NCI-H1048 (cell line): ENCODE measurements around the gene GRK5.

Experiments
- DNase-seq: peaks from one replicate; lab custom pipeline; 2025; lab: John Stamatoyannopoulos, UW

GRK5 gene

DNA sequence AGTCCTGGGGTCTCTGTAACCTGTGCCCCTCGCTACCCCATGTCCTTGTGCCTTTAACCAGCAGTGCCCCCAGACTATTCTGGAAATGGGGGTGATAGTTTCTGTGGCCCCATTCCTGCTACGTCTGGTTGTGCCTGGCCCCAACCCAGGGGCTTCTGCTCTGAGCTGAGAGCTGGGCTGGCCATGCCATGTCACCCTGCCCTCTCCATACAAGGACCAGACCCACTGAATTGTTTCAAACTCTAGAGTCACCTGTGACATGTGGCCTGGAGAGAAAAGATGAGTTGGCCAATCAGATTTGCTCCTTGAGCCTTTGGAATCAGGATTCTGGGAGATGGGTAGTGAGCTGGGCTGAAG, 108.6 kb downstream of the GRK5 start:
- DNase-seq: no peak

DNA sequence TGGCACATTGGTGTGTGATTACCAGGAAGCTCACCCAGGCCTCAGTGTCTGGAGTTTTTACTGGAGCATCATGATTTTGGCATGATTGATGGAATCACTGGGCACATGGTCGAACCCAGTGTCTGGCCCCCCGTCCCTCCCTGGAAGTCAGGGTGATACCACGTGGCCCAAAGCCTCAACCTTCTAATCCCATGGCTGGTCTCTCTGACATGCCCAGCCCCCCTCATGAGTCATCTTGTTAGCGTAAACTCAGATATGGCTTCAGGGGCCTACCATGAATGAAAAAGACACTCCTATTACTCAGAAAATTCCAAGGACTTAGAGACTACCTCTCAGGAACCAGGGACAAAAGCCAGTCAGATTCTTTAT, 109.3 kb downstream of the GRK5 start:
- no peak for DNase-seq

DNA sequence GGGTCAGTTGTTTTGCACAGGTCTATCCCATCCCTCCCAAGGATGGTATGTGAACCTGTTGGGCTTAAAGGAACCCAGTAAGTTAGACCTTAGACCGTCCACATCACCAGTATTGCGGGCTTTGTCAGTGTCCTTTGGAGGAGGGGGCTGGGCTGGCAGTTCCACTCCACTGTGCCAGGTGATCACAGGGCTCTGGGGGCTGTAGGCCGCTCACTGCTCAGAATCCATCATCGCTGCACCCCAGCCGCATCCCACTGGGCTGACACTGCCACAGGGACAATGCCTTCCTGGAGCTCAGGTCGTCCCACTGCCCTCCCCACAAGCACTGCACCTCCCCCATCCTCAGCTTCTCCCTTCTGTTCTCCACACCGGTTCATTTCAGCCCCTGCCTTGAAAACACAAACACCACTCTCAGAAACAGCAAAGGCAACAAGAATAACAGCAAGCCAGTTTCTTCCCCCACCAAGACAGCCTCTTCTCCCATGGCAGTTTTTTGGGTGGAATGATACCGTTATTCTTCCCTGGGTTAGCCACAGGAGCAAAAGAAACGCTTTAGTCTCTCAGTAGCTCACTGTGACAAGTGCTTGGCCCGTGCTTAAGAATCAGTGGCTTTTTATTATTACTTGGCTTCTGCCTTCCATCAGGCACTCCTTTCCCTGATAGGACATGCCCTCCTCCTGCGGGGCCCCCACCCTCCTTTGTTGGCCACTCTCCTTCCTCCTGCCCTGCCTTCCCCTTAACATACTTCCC, 111.2 kb downstream of the GRK5 start:
- no peak for DNase-seq

DNA sequence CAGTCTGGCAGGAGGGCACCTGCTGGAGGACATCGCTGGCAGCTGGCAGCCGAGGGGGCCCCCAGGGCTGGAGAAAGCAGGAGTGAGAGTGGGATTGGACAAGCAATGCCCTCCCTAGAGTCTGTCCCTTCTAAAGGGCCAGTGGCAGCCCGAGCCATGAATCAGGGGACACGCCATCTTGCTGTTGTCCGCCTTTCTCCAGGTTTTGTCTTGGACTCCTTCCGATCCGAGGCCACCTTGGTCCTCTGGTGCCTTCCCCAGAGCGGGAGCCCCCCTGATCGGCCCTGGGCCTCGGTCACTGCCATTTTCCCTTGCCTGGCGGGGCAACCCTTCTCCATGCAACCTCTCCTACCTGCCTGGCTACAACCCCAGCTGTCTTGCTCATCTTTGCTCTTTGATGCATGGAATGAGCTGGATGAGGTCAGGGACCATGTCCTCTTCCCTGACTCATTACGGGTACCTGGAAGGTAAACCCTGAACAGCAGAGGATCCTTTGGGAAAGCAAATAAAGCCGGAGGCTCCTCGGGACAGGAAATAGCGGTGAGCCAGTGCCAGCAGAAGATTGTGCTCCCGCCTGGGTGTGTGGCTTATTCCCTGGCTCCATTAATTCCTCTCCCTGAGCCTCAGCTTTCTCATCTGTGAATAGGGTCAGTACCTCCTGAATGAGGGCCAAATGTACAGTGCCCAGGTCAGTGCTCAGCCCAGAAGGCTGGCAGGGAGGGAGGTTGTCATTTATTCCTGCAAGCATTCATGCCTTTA, 112.0 kb downstream of the GRK5 start:
- DNase-seq: no peak

DNA sequence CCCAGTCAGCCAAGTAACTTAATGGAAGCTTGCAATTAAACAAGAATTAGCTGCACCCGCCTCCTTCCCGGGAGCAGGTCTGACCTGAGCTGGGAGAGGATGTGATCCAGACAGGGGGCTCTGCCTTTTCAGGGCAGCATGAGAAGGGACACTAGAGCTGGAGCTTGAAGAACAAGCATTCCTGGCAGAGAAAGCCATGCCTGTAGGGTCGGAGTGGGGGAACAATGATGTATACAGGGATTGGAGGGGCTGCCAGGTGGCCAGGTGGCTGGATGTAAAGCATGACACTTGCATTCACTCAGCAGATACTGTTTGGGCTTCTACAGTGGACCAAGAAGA, 112.5 kb downstream of the GRK5 start:
- no peak for DNase-seq

DNA sequence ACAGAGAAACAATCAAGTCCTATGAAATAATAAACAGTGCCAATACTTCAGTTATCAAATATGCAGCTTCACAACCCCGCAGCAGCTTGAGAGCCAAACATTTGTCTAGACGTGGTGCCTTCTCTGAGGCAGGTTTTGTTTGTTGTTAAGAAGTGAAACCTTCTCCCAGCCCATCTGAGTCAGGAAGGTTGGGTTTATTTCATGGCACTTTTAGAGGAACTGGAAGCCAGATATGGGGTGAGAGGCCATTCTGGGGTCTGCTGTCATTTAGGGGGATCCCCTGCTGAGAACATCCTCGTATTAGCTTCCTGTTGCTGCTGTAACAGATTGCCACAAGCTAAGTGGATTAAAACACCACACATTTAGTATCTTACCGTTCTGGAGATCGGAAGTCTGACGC, 113.6 kb downstream of the GRK5 start:
- no peak for DNase-seq

DNA sequence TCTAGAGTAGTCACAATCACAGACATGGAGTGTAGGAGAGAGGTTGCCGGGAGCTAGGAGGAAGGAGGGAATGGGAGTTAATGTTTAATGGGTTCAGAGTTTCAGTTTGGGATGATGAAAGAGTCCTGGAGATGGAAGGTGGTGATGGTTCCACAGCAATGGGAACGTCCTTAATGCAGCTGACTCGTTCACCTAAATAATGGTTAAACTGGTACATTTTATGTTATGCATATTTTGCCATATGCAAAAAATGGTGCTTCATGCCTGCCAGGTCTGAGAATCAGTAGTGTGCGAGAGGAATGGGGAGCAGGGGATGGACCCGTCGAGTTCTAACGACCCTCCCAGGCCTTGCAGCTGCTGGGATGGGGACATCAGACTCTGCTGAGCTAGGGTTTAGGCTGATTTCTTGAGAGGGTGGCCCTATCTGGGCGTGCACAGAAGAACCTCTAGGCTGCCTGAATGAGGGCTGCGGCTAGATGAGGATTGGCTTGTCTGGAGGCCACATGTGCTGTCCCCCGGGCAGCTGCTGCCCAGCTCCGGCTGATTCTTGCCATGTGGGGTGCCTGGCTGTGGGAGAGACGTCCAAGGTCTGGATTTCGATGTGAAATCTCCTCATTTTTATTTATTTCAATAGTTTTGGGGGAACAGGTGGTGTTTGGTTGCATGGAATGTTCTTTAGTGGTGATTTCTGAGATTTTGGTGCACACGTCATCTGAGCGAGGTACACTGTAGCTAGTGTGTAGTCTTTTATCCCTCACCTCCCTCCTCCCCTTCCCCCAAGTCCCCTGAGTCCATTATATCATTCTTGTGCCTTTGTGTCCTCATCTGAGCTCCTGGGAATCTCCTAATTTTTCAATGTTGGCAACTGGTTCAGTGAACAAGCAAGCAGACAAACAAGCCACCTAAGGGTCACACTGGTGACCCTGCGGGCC, 116.0 kb downstream of the GRK5 start:
- DNase-seq: no peak

DNA sequence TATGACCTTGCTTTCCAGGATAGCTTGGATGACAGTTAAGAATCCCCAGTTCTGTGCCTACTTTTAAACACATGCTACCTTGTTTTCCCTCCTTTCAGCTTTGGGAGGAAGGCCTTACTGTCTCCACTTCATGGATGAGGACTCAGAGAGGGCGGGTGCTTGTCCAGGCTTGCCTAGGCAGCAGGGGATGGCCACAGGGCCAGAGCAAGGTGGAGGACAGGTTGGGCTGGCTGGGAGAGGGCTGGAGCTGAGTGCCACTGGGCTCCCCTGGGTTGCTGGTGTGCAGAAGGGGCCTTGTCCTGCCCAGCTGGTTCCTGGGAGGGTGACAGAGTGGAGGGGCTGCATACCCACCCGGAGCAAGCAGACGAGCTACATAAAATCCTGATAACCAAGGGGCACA, 117.8 kb downstream of the GRK5 start:
- DNase-seq: no peak

DNA sequence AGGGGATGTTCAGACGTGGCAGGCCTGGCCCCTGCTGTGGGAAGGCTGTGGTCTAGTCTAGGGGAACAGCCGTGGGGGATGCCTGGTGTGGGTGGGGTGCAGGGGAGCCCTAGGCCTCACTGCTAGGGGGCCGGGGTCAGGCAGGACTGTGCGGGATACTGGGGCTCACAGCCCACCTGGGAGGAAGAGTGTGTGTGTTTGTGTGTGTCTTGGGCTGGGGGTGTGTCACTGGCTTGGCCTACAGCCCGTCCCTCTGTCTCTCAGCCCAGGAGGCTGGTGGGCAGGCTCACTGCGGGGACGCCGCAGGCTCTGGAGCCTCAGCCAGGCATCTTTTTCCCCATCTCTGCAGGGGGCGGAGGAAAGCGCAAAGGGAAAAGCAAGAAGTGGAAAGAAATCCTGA, 118.8 kb downstream of the GRK5 start:
- no peak for DNase-seq

DNA sequence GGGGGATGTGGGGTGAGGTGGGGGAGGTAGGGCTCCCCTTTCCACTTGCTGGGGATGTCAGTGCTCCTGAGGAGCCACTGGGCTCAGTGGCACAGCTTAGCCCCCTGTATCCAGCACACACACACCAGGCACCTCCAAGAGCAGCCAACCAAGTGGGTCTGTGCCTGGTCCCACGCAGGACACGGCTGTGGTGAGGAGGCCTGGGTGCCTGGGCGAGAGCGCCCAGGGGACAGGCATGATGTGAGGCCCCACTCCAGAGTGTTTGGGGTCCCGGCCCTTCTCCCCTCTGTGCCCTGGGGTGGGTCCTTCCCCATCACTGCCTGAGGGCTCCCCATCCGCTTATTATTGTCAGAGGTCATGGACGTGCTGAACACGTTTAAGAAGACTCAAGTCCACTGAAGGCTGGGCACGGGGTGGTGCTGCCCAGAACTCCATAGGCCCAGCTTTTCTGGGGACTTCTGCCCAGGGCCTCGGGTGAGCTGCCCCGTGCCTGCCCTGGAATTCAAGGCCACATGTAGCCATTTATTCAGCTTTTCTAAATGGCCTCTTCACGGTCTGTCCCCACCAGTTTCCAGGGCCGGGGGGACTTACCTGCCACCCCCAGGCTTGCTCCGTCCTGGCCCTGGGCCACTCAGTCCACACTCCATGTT, 119.8 kb downstream of the GRK5 start:
- DNase-seq: no peak

DNA sequence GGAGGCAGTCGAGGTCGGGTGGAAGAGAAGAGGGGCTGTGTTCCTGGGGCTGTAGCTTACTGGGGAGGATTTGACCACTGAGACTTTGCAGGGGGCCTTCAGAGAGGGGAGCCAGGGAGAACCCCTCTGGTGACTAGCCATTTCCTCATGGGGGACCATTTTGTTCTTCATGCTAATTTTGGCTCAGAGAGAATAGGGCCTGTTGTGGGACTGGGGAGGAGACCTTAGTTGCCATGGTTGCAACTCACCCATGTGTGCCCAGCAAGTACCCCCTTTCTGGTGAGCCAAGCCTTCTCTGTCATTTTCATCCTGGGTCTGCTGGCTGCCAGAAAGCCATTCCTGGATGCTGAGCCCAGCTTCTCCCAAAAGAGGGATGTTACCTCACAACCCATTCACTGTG, 120.9 kb downstream of the GRK5 start:
- DNase-seq: no peak

DNA sequence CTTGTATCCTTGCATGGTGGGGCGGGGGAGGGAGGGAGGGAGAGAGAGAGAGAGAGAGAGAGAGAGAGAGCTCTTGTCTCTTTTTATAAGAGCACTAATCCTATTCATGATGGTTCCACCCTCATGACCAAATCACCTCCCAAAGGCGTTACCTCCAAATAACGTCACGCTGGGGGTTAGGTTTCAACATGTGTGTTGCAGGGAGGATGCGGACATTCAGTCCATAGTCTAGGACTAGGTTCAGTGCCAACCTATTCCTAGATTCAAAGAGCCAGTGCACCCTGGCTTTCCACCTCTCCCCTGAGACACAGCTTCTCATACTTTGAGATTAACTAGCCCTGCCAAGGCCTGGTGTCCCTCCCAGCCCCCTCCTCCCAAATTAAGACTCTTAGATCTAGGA, 123.0 kb downstream of the GRK5 start:
- DNase-seq: no peak

DNA sequence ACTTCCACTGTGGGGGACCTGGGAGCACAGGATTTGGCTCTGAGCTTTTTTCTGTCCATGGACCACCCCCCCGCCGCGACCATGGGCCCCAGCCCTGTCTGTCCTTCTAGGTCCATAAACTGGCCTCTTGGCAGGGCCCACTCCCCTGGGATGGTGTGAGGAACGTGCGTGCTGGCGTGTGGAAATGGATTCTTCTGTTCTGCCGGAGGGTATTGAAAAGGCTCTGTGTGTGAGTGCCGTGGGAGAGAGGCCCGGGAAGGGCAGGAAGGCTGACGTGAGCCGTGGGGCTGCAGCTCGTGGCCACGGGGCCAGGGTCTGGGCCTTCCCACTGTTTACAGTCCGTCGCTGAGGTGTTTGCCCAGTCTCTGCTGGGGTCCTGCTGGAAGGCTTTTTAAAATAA, 123.7 kb downstream of the GRK5 start:
- no peak for DNase-seq

DNA sequence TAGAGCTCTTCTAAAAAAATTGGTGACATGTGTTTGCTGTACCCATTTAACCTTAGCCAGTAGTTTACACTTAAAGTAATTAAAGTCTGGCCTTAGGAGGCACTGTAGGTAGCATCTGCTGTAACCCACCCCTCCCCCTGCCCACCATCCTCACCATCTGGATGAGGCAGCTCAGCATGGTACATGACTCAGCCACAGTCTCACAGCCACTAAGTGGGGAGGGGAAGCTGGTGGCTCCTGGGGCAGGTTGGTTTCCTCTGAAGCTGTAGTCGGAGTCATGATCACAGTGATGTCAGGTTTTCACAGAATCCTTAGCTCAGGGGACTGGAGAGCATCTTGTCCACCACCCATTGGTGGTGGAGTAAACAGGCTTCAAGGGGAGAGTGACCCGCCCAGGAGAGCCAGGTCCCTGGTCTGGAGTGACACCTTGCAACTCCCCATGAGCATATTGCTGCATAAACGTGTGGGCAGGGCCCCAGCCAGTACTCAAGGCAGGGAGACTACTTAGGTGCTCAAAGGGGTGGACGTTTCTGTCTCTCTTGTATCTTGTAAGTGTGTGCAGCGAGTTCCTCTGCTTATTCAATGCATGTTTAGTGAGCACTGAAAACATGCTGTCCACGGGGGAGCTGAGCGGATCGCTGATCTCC, 125.9 kb downstream of the GRK5 start:
- DNase-seq: no peak

DNA sequence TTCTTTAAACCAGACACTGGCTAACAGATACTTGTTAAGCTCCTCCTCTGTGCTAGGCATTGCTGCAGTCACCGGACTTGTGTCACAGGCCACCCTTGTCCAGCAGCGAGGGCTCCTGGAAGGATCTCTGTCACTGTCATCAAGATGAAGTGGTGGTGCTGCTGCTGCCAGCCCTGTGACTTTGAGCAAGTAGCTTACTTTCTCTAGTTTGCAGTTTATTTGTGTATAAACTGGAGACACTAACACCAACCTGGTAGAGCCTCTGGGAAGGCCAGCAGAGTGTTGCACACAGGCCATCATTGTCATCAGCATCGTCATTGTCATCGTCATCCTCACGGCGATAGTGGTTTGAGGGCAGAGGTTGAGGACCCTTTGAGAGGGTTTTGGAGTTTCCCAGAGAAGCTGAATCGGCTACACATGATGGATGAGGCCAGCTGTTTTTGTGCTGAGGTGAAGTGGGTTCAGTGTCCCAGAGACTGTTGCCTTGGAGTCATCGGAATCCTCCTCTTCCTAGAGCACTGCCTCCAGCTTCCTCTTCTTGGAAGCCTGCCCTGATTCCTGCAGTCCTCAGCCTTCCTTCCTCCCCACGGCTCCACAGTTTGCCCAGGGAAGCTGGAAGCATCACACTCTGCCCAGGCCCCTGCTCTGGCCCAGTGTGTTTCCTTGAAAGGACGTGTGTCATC, 128.4 kb downstream of the GRK5 start:
- no peak for DNase-seq

DNA sequence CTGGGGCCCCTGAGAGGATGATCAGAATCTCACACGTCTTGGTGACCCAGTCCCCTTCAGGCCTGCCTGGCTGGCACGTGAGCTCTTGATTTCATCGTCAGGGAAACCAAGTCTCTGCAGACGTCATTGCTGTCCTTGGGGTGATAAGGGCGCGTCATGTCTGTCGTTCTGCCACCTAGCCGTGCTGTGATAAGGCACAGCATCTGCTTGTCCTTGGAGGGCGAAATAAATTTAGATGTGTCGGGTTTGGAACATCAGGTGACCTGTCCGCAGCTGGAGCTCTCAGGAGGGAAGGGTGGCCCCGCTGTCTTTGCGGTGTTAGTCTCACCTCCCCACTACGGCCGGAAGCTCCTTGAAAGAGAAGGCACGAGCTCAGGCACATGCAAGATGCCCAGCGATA, 129.2 kb downstream of the GRK5 start:
- no peak for DNase-seq

DNA sequence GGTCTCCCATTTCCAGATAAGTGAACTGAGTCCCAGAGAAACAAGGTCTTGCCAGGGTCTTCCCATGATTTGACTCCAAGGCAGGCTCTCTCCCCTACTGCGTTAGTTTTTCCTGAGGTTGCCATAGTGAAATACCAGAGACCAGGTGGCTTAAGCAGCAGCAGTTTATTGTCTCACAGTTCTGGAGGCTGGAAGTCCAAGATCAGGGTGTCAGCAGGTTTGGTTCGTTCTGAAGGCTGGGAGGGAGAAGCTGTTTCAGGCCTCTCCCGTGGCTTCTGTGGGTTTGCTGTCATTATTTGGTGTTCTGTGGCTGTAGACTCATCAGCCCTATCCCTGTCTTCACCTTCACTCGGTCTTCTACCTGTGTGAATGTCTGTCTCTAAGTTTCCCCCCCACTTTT, 129.9 kb downstream of the GRK5 start:
- no peak for DNase-seq

DNA sequence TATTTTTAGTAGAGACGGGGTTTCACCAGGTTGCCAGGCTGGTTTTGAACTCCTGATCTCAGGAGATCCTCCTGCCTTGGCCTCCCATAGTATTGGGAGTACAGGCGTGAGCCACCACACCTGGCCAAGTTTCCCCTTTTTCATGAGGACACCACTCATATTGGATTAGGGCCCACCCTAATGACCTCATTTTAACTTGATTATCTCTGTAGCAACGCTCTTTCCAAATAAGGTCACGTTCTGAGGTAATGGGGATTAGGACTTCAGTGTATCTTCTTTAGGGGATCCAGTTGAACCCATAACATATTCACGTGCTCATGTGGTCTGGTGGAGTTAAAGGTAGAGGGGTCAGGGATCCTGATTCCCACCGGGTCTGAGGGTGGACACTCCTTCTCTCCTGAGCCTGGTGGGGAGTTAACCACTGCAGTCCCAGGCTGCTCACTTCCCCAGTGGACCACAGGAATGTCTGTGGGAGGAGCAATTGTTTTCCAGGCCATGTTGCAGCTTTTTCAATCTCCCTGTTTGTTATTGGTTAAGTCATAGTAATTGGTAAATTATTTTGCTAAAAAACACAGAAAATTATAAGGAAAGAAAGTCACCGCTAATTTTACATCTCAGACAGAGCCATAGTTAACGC, 130.5 kb downstream of the GRK5 start:
- DNase-seq: no peak

DNA sequence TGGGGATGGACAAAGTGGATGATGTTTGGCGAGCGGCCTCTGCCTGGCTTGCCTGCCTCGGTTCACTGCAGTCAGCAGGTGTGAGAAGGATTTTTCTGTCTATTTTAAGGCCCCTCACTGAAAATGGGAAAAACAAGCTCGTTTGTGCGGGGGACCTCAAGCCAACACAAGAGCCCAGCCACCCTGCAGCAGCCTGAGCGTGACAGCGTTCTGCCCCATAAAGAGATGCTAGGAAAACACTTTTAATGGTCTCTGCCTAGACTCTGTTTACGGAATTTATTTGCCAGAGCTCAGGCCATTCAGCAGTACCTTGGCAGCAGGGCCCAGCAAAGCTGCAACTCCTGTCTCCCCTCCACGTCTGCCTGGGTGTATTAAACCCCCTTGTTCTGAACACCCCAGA, 131.7 kb downstream of the GRK5 start:
- DNase-seq: no peak

DNA sequence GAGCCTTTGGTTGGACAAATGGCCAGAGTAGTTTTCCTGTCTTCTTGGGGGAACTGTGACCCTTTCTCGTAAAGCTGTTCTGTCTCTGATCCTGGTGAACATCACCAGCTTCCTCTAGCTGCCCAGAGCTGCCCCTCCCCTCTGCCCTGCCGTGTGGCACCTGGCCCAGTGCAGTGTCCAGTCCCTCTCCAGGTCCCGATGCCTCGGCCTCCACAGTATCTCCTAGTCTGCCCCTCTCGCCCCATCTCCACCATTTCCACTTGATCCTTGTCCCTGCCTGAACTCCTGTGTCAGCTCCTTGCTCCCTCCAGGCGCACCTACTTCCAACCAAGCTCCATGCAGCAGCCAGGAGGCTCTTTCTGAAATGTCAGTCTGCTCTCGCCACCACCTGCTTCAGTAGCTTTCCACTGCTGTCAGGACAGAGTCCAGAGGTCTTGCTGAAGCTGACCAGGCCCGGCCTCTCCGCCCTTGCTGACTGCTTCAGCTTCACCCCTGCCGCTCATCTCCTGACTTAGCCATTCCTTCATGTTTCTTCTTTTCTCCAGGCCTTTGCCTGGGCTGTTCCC, 133.6 kb downstream of the GRK5 start:
- DNase-seq: no peak
